Large intestine (tissue), 3 donors: ENCODE results near the gene ZBTB38. TPM values are rescaled to one million over a fixed set of nuclear protein-coding genes. Genes with fewer than 3 reads are reported as not detected.

Experiments
- DNase-seq, 2 donors: peaks; one replicate each; pipeline versions ENCODE4 v3.0.0 to v3.0.0-alpha.2; 2013
- H3K27ac ChIP-seq: one replicate; pipeline ENCODE4 v1.5.1; 2013; ENCODE audit warnings: low read length
- H3K27me3 ChIP-seq: 2 replicates; pipeline ENCODE4 v1.6.1; 2013; ENCODE audit warnings: low read length; ENCODE audit not compliant: control insufficient read depth, insufficient read depth
- H3K36me3 ChIP-seq: 2 replicates; pipeline ENCODE4 v1.6.1; 2013; ENCODE audit warnings: low read length; ENCODE audit not compliant: control insufficient read depth, insufficient read depth
- H3K4me1 ChIP-seq: one replicate; pipeline ENCODE4 v1.6.1; 2013; ENCODE audit warnings: low read length; ENCODE audit not compliant: control insufficient read depth, insufficient read depth
- H3K4me3 ChIP-seq: one replicate; pipeline ENCODE4 v1.5.1; 2013; ENCODE audit warnings: low read length
- H3K9me3 ChIP-seq: one replicate; pipeline ENCODE4 v1.6.1; 2013; ENCODE audit warnings: mild to moderate bottlenecking, low read depth, low read length, moderate library complexity; ENCODE audit not compliant: control insufficient read depth
- WGBS: methylation state at CpG from one replicate; pipeline ENCODE4 v1.1.5; 2013; ENCODE audit warnings: low lambda C conversion rate; ENCODE audit not compliant: insufficient coverage; 5-methylcytosine and 5-hydroxymethylcytosine counted together
- polyA plus RNA-seq: library from polyadenylated mRNA; unstranded; fragments of 120-200 nt; gene quantifications from one replicate; pipeline ENCODE4 v1.2.1, GENCODE V29; 2013

Gene ZBTB38
- polyA plus RNA-seq, 1 donor, result 147 TPM

DNA sequence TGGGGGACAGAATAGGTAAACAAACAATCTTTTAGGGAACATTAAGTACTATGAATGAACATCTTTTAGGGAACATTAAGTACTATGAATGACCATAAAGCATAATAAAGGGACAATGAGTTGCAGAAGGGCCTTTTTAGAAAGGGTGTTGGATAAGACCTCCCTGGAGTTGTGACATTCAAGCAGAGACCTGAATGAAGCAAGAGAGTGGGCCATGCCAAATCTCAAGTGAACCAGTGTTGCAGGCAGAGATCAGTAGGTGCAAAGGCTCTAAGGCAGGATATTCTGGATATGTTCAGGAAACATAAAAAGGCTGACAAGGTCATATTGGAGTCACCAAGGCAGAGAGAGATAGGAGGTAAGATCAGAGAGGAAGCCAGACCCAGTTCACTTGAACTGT lies 29.4 kb upstream of the ZBTB38 start:
- Histone ChIP-seq H3K27me3 (no peaks in the 10 kb centered on the region), H3K27ac (no peak overlapping the region), H3K36me3 (peaks cover 4% of the 10 kb centered on the region), H3K4me1 (peaks cover 40% of the 10 kb centered on the region), H3K9me3 (no peaks in the 10 kb centered on the region), H3K4me3 (no peak overlapping the region)
- DNase-seq, result no peak

- DNase-seq, result no peak
- peaks cover 7% of the 10 kb centered on the region for H3K36me3 ChIP-seq
- peaks cover 48% of the 10 kb centered on the region for H3K4me1 ChIP-seq
- no peaks in the 10 kb centered on the region for H3K27me3 ChIP-seq
- H3K4me3 ChIP-seq, result no peak overlapping the region
- H3K9me3 ChIP-seq, result no peaks in the 10 kb centered on the region
- 100% methylated on average over 1 of the region's 1 CpG for WGBS
- no peak overlapping the region for H3K27ac ChIP-seq
Observed at GRCh38 chr3:141341536-141341935, 26.8 kb upstream of the ZBTB38 start.

GRCh38 chr3:141342386-141342785 lies 25.9 kb upstream of the ZBTB38 start:
- DNase-seq, result no peak
- Histone ChIP-seq H3K4me3 (no peak overlapping the region), H3K27me3 (no peaks in the 10 kb centered on the region), H3K36me3 (peaks cover 7% of the 10 kb centered on the region), H3K9me3 (no peaks in the 10 kb centered on the region), H3K4me1 (peaks cover 48% of the 10 kb centered on the region), H3K27ac (no peak overlapping the region)
- WGBS, result 83% methylated on average over 2 of the region's 5 CpGs

- Histone ChIP-seq H3K4me1 (peaks cover 49% of the 10 kb centered on the region), H3K9me3 (no peaks in the 10 kb centered on the region), H3K36me3 (peaks cover 10% of the 10 kb centered on the region), H3K27me3 (no peaks in the 10 kb centered on the region), H3K27ac (peak overlapping the region; percentile 92), H3K4me3 (no peak overlapping the region)
- no peak for DNase-seq
- WGBS, result no CpG with 5 or more reads among the region's 2 CpGs
Observed at GRCh38 chr3:141343077-141343476, 25.2 kb upstream of the ZBTB38 start.

GRCh38 chr3:141343865-141344271 lies 24.4 kb upstream of the ZBTB38 start:
- Histone ChIP-seq H3K27me3 (no peaks in the 10 kb centered on the region), H3K27ac (peak overlapping the region; percentile 92), H3K9me3 (no peaks in the 10 kb centered on the region), H3K4me1 (peaks cover 54% of the 10 kb centered on the region), H3K36me3 (peaks cover 9% of the 10 kb centered on the region), H3K4me3 (no peak overlapping the region)
- peak in 1 of 2 donors; percentile 72 for DNase-seq
- no CpG with 5 or more reads among the region's 3 CpGs for WGBS

DNA sequence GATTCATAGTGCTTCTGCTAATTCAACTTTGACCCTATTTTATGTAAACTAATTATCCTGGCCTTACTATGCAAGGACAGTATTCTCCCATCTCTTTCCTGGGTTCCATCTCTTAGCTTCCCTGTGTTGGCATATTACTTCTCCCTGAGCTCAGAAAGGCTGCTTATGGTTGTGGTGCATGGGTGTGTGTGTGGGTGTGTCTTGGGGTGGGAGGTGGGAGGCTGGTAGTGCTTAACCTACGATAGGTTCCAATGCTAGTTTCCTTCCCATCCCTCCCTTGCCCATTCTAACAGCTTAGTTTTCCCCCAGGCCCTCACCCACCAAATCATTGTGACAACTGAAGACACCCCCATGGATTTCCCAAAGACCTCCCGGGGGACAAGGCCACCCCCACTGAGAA lies 22.8 kb upstream of the ZBTB38 start:
- no peaks in the 10 kb centered on the region for H3K27me3 ChIP-seq
- no peak for DNase-seq
- H3K9me3 ChIP-seq, result no peaks in the 10 kb centered on the region
- H3K4me3 ChIP-seq, result no peak overlapping the region
- peak overlapping the region; percentile 92 for H3K27ac ChIP-seq
- no CpG with 5 or more reads among the region's 2 CpGs for WGBS
- peaks cover 56% of the 10 kb centered on the region for H3K4me1 ChIP-seq
- peaks cover 9% of the 10 kb centered on the region for H3K36me3 ChIP-seq

GRCh38 chr3:141346007-141346406 lies 22.3 kb upstream of the ZBTB38 start:
- DNase-seq, result peak; percentile 82 to 94
- H3K4me3 ChIP-seq, result no peak overlapping the region
- no peaks in the 10 kb centered on the region for H3K9me3 ChIP-seq
- H3K27me3 ChIP-seq, result no peaks in the 10 kb centered on the region
- peaks cover 56% of the 10 kb centered on the region for H3K4me1 ChIP-seq
- WGBS, result 13% methylated on average over 1 of the region's 4 CpGs
- peak overlapping the region; percentile 92 for H3K27ac ChIP-seq
- H3K36me3 ChIP-seq, result peaks cover 9% of the 10 kb centered on the region

DNA sequence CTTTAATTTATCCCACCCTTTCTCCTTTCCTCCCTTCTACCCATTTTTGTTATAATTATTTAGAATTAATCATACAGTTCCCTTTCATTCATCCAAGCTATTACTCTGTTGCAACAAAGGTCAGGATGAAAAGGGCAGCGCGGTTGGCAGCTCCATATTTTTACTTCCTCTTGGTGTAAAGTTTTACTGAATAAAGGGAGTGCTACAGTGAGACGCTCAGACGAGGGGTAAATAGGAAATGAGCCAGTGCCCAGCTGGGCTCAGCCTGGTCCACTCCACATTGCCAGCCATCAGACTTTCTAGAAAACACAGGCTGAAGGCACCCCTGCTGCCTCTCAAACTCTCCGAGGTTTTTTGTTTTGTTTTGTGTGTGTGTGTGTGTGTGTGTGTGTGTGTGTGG lies 21.9 kb upstream of the ZBTB38 start:
- H3K27me3 ChIP-seq, result no peaks in the 10 kb centered on the region
- no peak for DNase-seq
- H3K27ac ChIP-seq, result peak overlapping the region; percentile 92
- WGBS, result 50% methylated on average over 2 of the region's 5 CpGs
- H3K4me1 ChIP-seq, result peaks cover 59% of the 10 kb centered on the region
- no peak overlapping the region for H3K4me3 ChIP-seq
- peaks cover 9% of the 10 kb centered on the region for H3K36me3 ChIP-seq
- H3K9me3 ChIP-seq, result no peaks in the 10 kb centered on the region

- Histone ChIP-seq H3K27me3 (no peaks in the 10 kb centered on the region), H3K36me3 (peaks cover 7% of the 10 kb centered on the region), H3K4me3 (no peak overlapping the region), H3K9me3 (no peaks in the 10 kb centered on the region), H3K4me1 (peaks cover 60% of the 10 kb centered on the region), H3K27ac (peak overlapping the region; percentile 92)
- DNase-seq, result no peak
- WGBS, result 94% methylated on average over 2 of the region's 5 CpGs
Observed at GRCh38 chr3:141346839-141347238, 21.5 kb upstream of the ZBTB38 start.

DNA sequence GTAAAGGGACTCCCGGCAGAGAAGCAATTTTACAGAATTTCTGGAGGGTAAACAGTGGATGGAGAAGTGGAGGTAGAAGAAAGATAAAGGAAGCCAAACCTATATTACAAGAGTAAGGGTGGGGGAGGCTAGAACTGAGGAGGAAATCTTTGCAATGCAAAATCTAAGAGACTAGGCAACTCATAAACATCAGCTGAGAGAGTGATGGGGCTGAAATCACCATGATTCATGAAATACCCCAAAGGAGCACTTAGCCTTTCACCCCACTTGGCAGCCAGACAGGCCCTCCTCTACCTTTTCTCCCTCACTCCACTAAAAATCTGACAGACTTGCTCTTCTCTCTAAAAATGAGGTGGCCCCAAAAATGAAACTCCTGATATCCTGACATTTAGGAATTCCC lies 19.5 kb upstream of the ZBTB38 start:
- H3K36me3 ChIP-seq, result peaks cover 19% of the 10 kb centered on the region
- no peak overlapping the region for H3K4me3 ChIP-seq
- 44% methylated on average over 1 of the region's 1 CpG for WGBS
- no peaks in the 10 kb centered on the region for H3K27me3 ChIP-seq
- no peak for DNase-seq
- peaks cover 66% of the 10 kb centered on the region for H3K4me1 ChIP-seq
- H3K27ac ChIP-seq, result no peak overlapping the region
- no peaks in the 10 kb centered on the region for H3K9me3 ChIP-seq

GRCh38 chr3:141349711-141350110 lies 18.6 kb upstream of the ZBTB38 start:
- DNase-seq, result no peak
- no peak overlapping the region for H3K27ac ChIP-seq
- H3K27me3 ChIP-seq, result no peaks in the 10 kb centered on the region
- peaks cover 28% of the 10 kb centered on the region for H3K36me3 ChIP-seq
- no peak overlapping the region for H3K4me3 ChIP-seq
- peaks cover 58% of the 10 kb centered on the region for H3K4me1 ChIP-seq
- WGBS, result 100% methylated on average over 2 of the region's 2 CpGs
- H3K9me3 ChIP-seq, result no peaks in the 10 kb centered on the region
